ENCODE data around the gene SLC9A7. TPM values are rescaled to one million over a fixed set of nuclear protein-coding genes. Genes with fewer than 3 reads are reported as not detected.

SLC9A7 gene
- total RNA-seq, 1 experiment from 2014 or later: not detected

GRCh38 chrX:46573331-46573891, 185.5 kb downstream of the SLC9A7 start, which contains the start of gene CHST7:
TSS of gene CHST7 (plus strand) at chrX:46573765. CDS start at chrX:46573932, 167 bp downstream.
- H3K4me1 ChIP-seq (ENCODE audit: low read length): peaks cover 25% of the 10 kb centered on the region
- H3K4me2 ChIP-seq (ENCODE audit: low read depth, low read length, poor library complexity, severe bottlenecking): peak within 1 kb of the TSS; percentile 71
- peak within 1 kb of the TSS; percentile 72 for H3K27ac ChIP-seq (ENCODE audit: low read length)
- H3K36me3 ChIP-seq (ENCODE audit: insufficient read depth, low read length): no peaks in the 10 kb centered on the region
- H3K4me3 ChIP-seq (ENCODE audit: low read length): peak within 1 kb of the TSS; percentile 68
- no peaks in the 10 kb centered on the region for H3K9me3 ChIP-seq (ENCODE audit: low read length)
- H2AFZ ChIP-seq (ENCODE audit: low read length): peak within 1 kb of the TSS; percentile 67; the same call in 1 of the 2 replicates
- H3K9me2 ChIP-seq (replicated peaks; ENCODE audit: insufficient read depth, low read length): no peaks in the 10 kb centered on the region
- H3K9ac ChIP-seq (ENCODE audit: low read length): peak within 1 kb of the TSS; percentile 61
- H3K27me3 ChIP-seq (ENCODE audit: low read length): no peaks in the 10 kb centered on the region
- DNase-seq: peak; percentile 80
- no peaks in the 10 kb centered on the region for H3K79me2 ChIP-seq (ENCODE audit: low read length)
- no peaks in the 10 kb centered on the region for H4K20me1 ChIP-seq (ENCODE audit: insufficient read depth, low read depth, low read length)

- peak overlapping the region; percentile 61; the same call in 1 of the 2 replicates for H3K9ac ChIP-seq (ENCODE audit: low read length)
- no peaks in the 10 kb centered on the region for H3K9me2 ChIP-seq (replicated peaks; ENCODE audit: insufficient read depth, low read length)
- no peaks in the 10 kb centered on the region for H4K20me1 ChIP-seq (ENCODE audit: insufficient read depth, low read depth, low read length)
- H3K9me3 ChIP-seq (ENCODE audit: low read length): no peaks in the 10 kb centered on the region
- H2AFZ ChIP-seq (ENCODE audit: low read length): peak overlapping the region; percentile 67; the same call in 1 of the 2 replicates
- H3K27me3 ChIP-seq (ENCODE audit: low read length): no peaks in the 10 kb centered on the region
- H3K4me1 ChIP-seq (ENCODE audit: low read length): peaks cover 25% of the 10 kb centered on the region
- peak; percentile 79 for DNase-seq
- H3K4me3 ChIP-seq (ENCODE audit: low read length): peak overlapping the region; percentile 68
- H3K79me2 ChIP-seq (ENCODE audit: low read length): no peaks in the 10 kb centered on the region
- H3K36me3 ChIP-seq (ENCODE audit: insufficient read depth, low read length): no peaks in the 10 kb centered on the region
- H3K27ac ChIP-seq (ENCODE audit: low read length): peak overlapping the region; percentile 72
- H3K4me2 ChIP-seq (ENCODE audit: low read depth, low read length, poor library complexity, severe bottlenecking): peak overlapping the region; percentile 71
Observed at GRCh38 chrX:46572340-46572936, 186.5 kb downstream of the SLC9A7 start.

- Histone ChIP-seq H4K20me1 (ENCODE audit: insufficient read depth, low read depth, low read length) (no peaks in the 10 kb centered on the region), H3K27me3 (ENCODE audit: low read length) (no peaks in the 10 kb centered on the region), H3K4me3 (ENCODE audit: low read length) (no peak overlapping the region), H3K9me3 (ENCODE audit: low read length) (no peaks in the 10 kb centered on the region), H3K9me2 (replicated peaks; ENCODE audit: insufficient read depth, low read length) (no peaks in the 10 kb centered on the region), H3K79me2 (ENCODE audit: low read length) (no peaks in the 10 kb centered on the region), H2AFZ (ENCODE audit: low read length) (no peak overlapping the region), H3K4me2 (ENCODE audit: low read depth, low read length, poor library complexity, severe bottlenecking) (peak overlapping the region; percentile 71), H3K4me1 (ENCODE audit: low read length) (peaks cover 25% of the 10 kb centered on the region), H3K27ac (ENCODE audit: low read length) (no peak overlapping the region), H3K36me3 (ENCODE audit: insufficient read depth, low read length) (no peaks in the 10 kb centered on the region), H3K9ac (ENCODE audit: low read length) (no peak overlapping the region)
- no peak for DNase-seq
Observed at GRCh38 chrX:46571423-46572339, 187.2 kb downstream of the SLC9A7 start.

GRCh38 chrX:46569621-46570020, 189.3 kb downstream of the SLC9A7 start:
- H2AFZ ChIP-seq (ENCODE audit: low read length): no peak overlapping the region
- H3K4me1 ChIP-seq (ENCODE audit: low read length): peaks cover 25% of the 10 kb centered on the region
- no peak overlapping the region for H3K27ac ChIP-seq (ENCODE audit: low read length)
- no peak overlapping the region for H3K4me2 ChIP-seq (ENCODE audit: low read depth, low read length, poor library complexity, severe bottlenecking)
- no peaks in the 10 kb centered on the region for H3K9me3 ChIP-seq (ENCODE audit: low read length)
- no peaks in the 10 kb centered on the region for H3K36me3 ChIP-seq (ENCODE audit: insufficient read depth, low read length)
- no peaks in the 10 kb centered on the region for H3K79me2 ChIP-seq (ENCODE audit: low read length)
- no peaks in the 10 kb centered on the region for H3K9me2 ChIP-seq (replicated peaks; ENCODE audit: insufficient read depth, low read length)
- no peak overlapping the region for H3K9ac ChIP-seq (ENCODE audit: low read length)
- H4K20me1 ChIP-seq (ENCODE audit: insufficient read depth, low read depth, low read length): no peaks in the 10 kb centered on the region
- no peak overlapping the region for H3K4me3 ChIP-seq (ENCODE audit: low read length)
- DNase-seq: no peak
- no peaks in the 10 kb centered on the region for H3K27me3 ChIP-seq (ENCODE audit: low read length)

GRCh38 chrX:46567388-46567787, 191.5 kb downstream of the SLC9A7 start:
- DNase-seq: no peak
- H2AFZ ChIP-seq (ENCODE audit: low read length): no peak overlapping the region
- H4K20me1 ChIP-seq (ENCODE audit: insufficient read depth, low read depth, low read length): no peaks in the 10 kb centered on the region
- H3K4me1 ChIP-seq (ENCODE audit: low read length): peaks cover 15% of the 10 kb centered on the region
- H3K4me2 ChIP-seq (ENCODE audit: low read depth, low read length, poor library complexity, severe bottlenecking): no peak overlapping the region
- no peaks in the 10 kb centered on the region for H3K9me3 ChIP-seq (ENCODE audit: low read length)
- H3K27ac ChIP-seq (ENCODE audit: low read length): no peak overlapping the region
- H3K9ac ChIP-seq (ENCODE audit: low read length): no peak overlapping the region
- no peaks in the 10 kb centered on the region for H3K79me2 ChIP-seq (ENCODE audit: low read length)
- H3K9me2 ChIP-seq (replicated peaks; ENCODE audit: insufficient read depth, low read length): no peaks in the 10 kb centered on the region
- no peak overlapping the region for H3K4me3 ChIP-seq (ENCODE audit: low read length)
- H3K36me3 ChIP-seq (ENCODE audit: insufficient read depth, low read length): no peaks in the 10 kb centered on the region
- H3K27me3 ChIP-seq (ENCODE audit: low read length): no peaks in the 10 kb centered on the region

GRCh38 chrX:46561824-46562657, 196.9 kb downstream of the SLC9A7 start:
- peak overlapping the region; percentile 3; the same call in 1 of the 2 replicates for H3K9ac ChIP-seq (ENCODE audit: low read length)
- H3K27ac ChIP-seq (ENCODE audit: low read length): no peak overlapping the region
- no peaks in the 10 kb centered on the region for H3K9me2 ChIP-seq (replicated peaks; ENCODE audit: insufficient read depth, low read length)
- DNase-seq: peak; percentile 52
- H3K4me2 ChIP-seq (ENCODE audit: low read depth, low read length, poor library complexity, severe bottlenecking): peak overlapping the region; percentile 22
- no peaks in the 10 kb centered on the region for H3K27me3 ChIP-seq (ENCODE audit: low read length)
- no peaks in the 10 kb centered on the region for H3K9me3 ChIP-seq (ENCODE audit: low read length)
- H3K79me2 ChIP-seq (ENCODE audit: low read length): no peaks in the 10 kb centered on the region
- H2AFZ ChIP-seq (ENCODE audit: low read length): no peak overlapping the region
- no peaks in the 10 kb centered on the region for H3K36me3 ChIP-seq (ENCODE audit: insufficient read depth, low read length)
- H3K4me3 ChIP-seq (ENCODE audit: low read length): no peak overlapping the region
- peaks cover 13% of the 10 kb centered on the region for H3K4me1 ChIP-seq (ENCODE audit: low read length)
- H4K20me1 ChIP-seq (ENCODE audit: insufficient read depth, low read depth, low read length): no peaks in the 10 kb centered on the region

- no peaks in the 10 kb centered on the region for H3K79me2 ChIP-seq (ENCODE audit: low read length)
- H4K20me1 ChIP-seq (ENCODE audit: insufficient read depth, low read depth, low read length): no peaks in the 10 kb centered on the region
- H3K4me2 ChIP-seq (ENCODE audit: low read depth, low read length, poor library complexity, severe bottlenecking): no peak overlapping the region
- DNase-seq: no peak
- peaks cover 13% of the 10 kb centered on the region for H3K4me1 ChIP-seq (ENCODE audit: low read length)
- H3K27ac ChIP-seq (ENCODE audit: low read length): no peak overlapping the region
- H3K9me3 ChIP-seq (ENCODE audit: low read length): no peaks in the 10 kb centered on the region
- H3K27me3 ChIP-seq (ENCODE audit: low read length): no peaks in the 10 kb centered on the region
- H3K36me3 ChIP-seq (ENCODE audit: insufficient read depth, low read length): no peaks in the 10 kb centered on the region
- no peaks in the 10 kb centered on the region for H3K9me2 ChIP-seq (replicated peaks; ENCODE audit: insufficient read depth, low read length)
- H3K4me3 ChIP-seq (ENCODE audit: low read length): no peak overlapping the region
- no peak overlapping the region for H2AFZ ChIP-seq (ENCODE audit: low read length)
- H3K9ac ChIP-seq (ENCODE audit: low read length): no peak overlapping the region
Observed at GRCh38 chrX:46559062-46559461, 199.9 kb downstream of the SLC9A7 start.

Data from Karpas-422 (cell line).